ENCODE data around the gene RAB44.

DNA sequence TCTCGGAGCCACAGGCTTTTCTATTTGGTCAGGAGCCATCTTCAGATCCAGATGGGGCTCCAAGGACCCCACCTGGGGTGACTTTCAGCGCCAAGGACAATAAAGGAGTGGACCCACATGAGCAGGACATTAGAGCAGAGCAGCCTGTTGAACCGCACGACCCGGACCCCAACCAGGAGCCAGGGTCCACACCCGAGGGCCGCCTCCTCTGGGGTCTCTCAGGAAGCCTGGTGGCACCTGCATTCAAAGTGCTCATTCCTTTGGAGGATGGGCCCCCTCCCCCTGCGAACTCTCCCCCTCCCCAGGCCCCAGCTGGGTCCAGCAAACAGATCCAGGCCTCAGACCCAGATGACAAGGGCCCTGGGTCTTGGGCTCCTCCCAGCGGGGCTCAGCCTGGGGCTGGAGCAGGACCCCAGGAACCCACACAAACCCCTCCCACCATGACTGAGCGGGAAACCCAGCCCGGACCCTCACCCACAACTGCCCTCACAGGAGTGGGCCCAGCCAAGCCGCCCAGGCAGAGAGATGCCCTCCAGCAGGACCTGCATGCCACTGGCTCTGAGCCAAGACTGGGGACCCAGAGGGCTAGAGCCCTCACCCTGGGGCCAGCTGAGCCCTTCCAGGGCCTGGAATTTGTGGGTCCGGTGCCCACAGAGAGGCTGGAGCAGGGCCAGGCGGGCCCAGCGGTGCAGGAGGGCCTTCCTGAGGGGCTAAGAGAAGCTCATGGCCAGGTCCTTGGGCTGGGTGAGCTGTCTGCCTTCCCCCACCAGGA lies 23.9 kb downstream of the RAB44 start:
- TF ChIP-seq, protein P1, sequence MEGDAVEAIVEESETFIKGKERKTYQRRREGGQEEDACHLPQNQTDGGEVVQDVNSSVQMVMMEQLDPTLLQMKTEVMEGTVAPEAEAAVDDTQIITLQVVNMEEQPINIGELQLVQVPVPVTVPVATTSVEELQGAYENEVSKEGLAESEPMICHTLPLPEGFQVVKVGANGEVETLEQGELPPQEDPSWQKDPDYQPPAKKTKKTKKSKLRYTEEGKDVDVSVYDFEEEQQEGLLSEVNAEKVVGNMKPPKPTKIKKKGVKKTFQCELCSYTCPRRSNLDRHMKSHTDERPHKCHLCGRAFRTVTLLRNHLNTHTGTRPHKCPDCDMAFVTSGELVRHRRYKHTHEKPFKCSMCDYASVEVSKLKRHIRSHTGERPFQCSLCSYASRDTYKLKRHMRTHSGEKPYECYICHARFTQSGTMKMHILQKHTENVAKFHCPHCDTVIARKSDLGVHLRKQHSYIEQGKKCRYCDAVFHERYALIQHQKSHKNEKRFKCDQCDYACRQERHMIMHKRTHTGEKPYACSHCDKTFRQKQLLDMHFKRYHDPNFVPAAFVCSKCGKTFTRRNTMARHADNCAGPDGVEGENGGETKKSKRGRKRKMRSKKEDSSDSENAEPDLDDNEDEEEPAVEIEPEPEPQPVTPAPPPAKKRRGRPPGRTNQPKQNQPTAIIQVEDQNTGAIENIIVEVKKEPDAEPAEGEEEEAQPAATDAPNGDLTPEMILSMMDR (IDR thresholded peaks at IDR 0.05) = no peak
- TF ChIP-seq POLR2A (IDR thresholded peaks at IDR 0.05) = no peak
- no peak for TF ChIP-seq POLR2AphosphoS5 (IDR thresholded peaks at IDR 0.05)
